GM18505 (cell line): Measurements from ENCODE around the gene KBTBD3.
"Not testable (repeated sequence)": the region's sequence is repeated elsewhere in the genome, so short reads cannot be mapped to it uniquely, and the experiment has no call there.

Experiments
- ATAC-seq: cut with Tn5 transposase; IDR thresholded peaks from one replicate; pipeline ENCODE4 v1.9.1; 2021; ENCODE audit not compliant: unreplicated experiment
- POLR2A ChIP-seq: IDR thresholded peaks from 4 replicates; pipeline ENCODE4 v1.6.1; 2011; ENCODE audit warnings: borderline replicate concordance; ENCODE audit not compliant: insufficient read depth, insufficient read length; ENCODE audit errors: extremely low read depth

Gene KBTBD3

GRCh38 chr11:106011481-106011880 lies 65.7 kb downstream of the KBTBD3 start:
- no peak for TF ChIP-seq POLR2A
- no peak for ATAC-seq

GRCh38 chr11:106003094-106003493 lies 74.1 kb downstream of the KBTBD3 start:
- ATAC-seq, result not testable (repeated sequence)

- no peak for ATAC-seq
- TF ChIP-seq POLR2A, result no peak
Measured at GRCh38 chr11:106001304-106002012, 75.7 kb downstream of the KBTBD3 start.
